Panc1 (cell line): ENCODE data around the gene SAP30. TPM values are rescaled to one million over a fixed set of nuclear protein-coding genes. Genes with fewer than 3 reads are reported as not detected.

Experiments used
- ATAC-seq: fragments of 200-7000 bp; cut with Tn5 transposase; 2 replicates; pipeline ENCODE4 v1.9.1; 2020; ENCODE audit warnings: mild to moderate bottlenecking, moderate library complexity
- BruUV-seq: library from RNA; stranded (reverse); fragments of 400-500 nt; replicated peaks from 2 replicates; lab custom pipeline; 2021; lab: Mats Ljungman, UMichigan
- CTCF ChIA-PET: fragments of 300-600 bp; sonication (Branson Sonifier 250); formaldehyde crosslinking; loops from one replicate; lab custom pipeline; 2022; ENCODE audit warnings: antibody characterized with exemption; lab: Charles Lee
- POLR2A ChIA-PET: fragments of 300-600 bp; sonication (Branson Sonifier 250); formaldehyde crosslinking; loops from one replicate; lab custom pipeline; 2022; ENCODE audit warnings: antibody characterized with exemption; lab: Charles Lee
- DNase-seq: peaks from one replicate; pipeline ENCODE4 v3.0.0-alpha.2; 2010; ENCODE audit warnings: low read depth, low spot score
- H3K27ac ChIP-seq: 2 replicates; pipeline ENCODE4 v1.5.1; 2011; ENCODE audit warnings: mild to moderate bottlenecking, low read length, inconsistent platforms
- H3K27me3 ChIP-seq: fragments of 200-500 bp; sonication (Bioruptor generic); 2 replicates; pipeline ENCODE4 v1.6.0; 2014; ENCODE audit warnings: low read length, inconsistent platforms; ENCODE audit not compliant: control insufficient read depth, insufficient read depth
- H3K36me3 ChIP-seq: fragments of 200-500 bp; sonication (Bioruptor generic); 2 replicates; pipeline ENCODE4 v1.5.1; 2014; ENCODE audit warnings: inconsistent platforms, mild to moderate bottlenecking, low read length, moderate library complexity; ENCODE audit not compliant: control insufficient read depth, insufficient read depth
- H3K4me1 ChIP-seq: 2 replicates; pipeline ENCODE4 v1.5.1; 2011; ENCODE audit warnings: inconsistent platforms, mild to moderate bottlenecking, low read length, moderate library complexity; ENCODE audit not compliant: control insufficient read depth, insufficient read depth
- H3K4me3 ChIP-seq, 2 experiments: 2 replicates each; pipeline ENCODE4 v1.5.1; 2011 to 2012; ENCODE audit warnings: low read depth in 2 of 2, low read length in 2 of 2, mild to moderate bottlenecking in 2 of 2, inconsistent platforms in 1 of 2, moderate library complexity in 1 of 2
- H3K9me3 ChIP-seq: fragments of 200-500 bp; sonication (Bioruptor generic); 2 replicates; pipeline ENCODE4 v1.5.1; 2014; ENCODE audit warnings: low read depth, mild to moderate bottlenecking, inconsistent platforms, low read length, moderate library complexity; ENCODE audit not compliant: control insufficient read depth, insufficient read depth
- CTCF ChIP-seq: fragments of 450-650 bp; IDR thresholded peaks from 2 replicates; pipeline ENCODE4 v1.5.1; 2017; ENCODE audit warnings: mild to moderate bottlenecking
- POLR2AphosphoS5 ChIP-seq: IDR thresholded peaks from 2 replicates; pipeline ENCODE4 v1.6.1; 2012; ENCODE audit warnings: mild to moderate bottlenecking, low read depth, low read length, moderate library complexity
- REST ChIP-seq, 2 experiments: IDR thresholded peaks; 2 replicates each; pipeline ENCODE4 v1.6.1; 2011 to 2012; ENCODE audit warnings: low read depth in 2 of 2, control low read depth in 1 of 2, low read length in 1 of 2, mild to moderate bottlenecking in 1 of 2, moderate library complexity in 1 of 2; ENCODE audit not compliant: insufficient read depth in 1 of 2
- SIN3A ChIP-seq: IDR thresholded peaks from 2 replicates; pipeline ENCODE4 v1.6.1; 2012; ENCODE audit warnings: low read depth, mild to moderate bottlenecking, low read length, moderate library complexity, borderline replicate concordance; ENCODE audit not compliant: insufficient read depth
- TCF7L2 ChIP-seq: IDR thresholded peaks from 2 replicates; pipeline ENCODE4 v1.6.1; 2011; ENCODE audit warnings: mild to moderate bottlenecking, low read depth, low read length, inconsistent platforms
- in situ Hi-C: cut with HindIII; loops from 2 replicates; pipeline ENCODE4 v1.10.0; 2016; ENCODE audit warnings: low sequenced_read_pairs, low pct_unique_long_range_greater_than_20kb
- intact Hi-C: fragments of 100-400 bp; cut with micrococcal nuclease; formaldehyde crosslinking; loops from one replicate; pipeline ENCODE4 v1.10.0; 2022; ENCODE audit not compliant: unreplicated experiment
- total RNA-seq: library from RNA; stranded (reverse); gene quantifications from one replicate; pipeline ENCODE4 v1.2.1, GENCODE V29; 2021; ENCODE audit not compliant: unreplicated experiment

The SAP30 gene
- total RNA-seq, 1 experiment from 2014 or later, result 23.4 TPM

GRCh38 chr4:173379929-173380328 is 9.2 kb downstream of the SAP30 start:
- CTCF ChIA-PET, result no interaction called here
- Histone ChIP-seq H3K4me3 (no peak overlapping the region), H3K36me3 (peaks cover 5% of the 10 kb centered on the region; the same call in 1 of the 2 replicates), H3K27ac (no peak overlapping the region), H3K9me3 (no peaks in the 10 kb centered on the region), H3K4me1 (no peaks in the 10 kb centered on the region), H3K27me3 (no peaks in the 10 kb centered on the region)
- ATAC-seq (no peak), DNase-seq (no peak)
- intact Hi-C loops (no loop called here), in situ Hi-C loops (no loop called here)
- BruUV-seq, result no TSS peak
- TF ChIP-seq TCF7L2, result no peak
- no peak for TF ChIP-seq SIN3A
- TF ChIP-seq REST (IDR thresholded peaks at IDR 0.05; ENCODE audit: insufficient read depth in 1 of 2, low read depth in 2 of 2, low read length in 1 of 2), result no peak
- no peak for TF ChIP-seq CTCF
- TF ChIP-seq POLR2AphosphoS5, result no peak
- POLR2A ChIA-PET, result no interaction called here

- no TSS peak for BruUV-seq
- intact Hi-C loops, result no loop called here
- Histone ChIP-seq H3K9me3 (no peaks in the 10 kb centered on the region), H3K27me3 (no peaks in the 10 kb centered on the region), H3K36me3 (peaks cover 3% of the 10 kb centered on the region; the same call in 1 of the 2 replicates), H3K4me1 (no peaks in the 10 kb centered on the region), H3K4me3 (no peak overlapping the region), H3K27ac (no peak overlapping the region)
- ATAC-seq (no peak), DNase-seq (no peak)
- TF ChIP-seq POLR2AphosphoS5, result no peak
- TF ChIP-seq TCF7L2, result no peak
- TF ChIP-seq SIN3A, result no peak
- TF ChIP-seq CTCF, result no peak
- TF ChIP-seq REST (IDR thresholded peaks at IDR 0.05; ENCODE audit: insufficient read depth in 1 of 2, low read depth in 2 of 2, low read length in 1 of 2), result no peak
- POLR2A ChIA-PET, result interaction anchor here (0.6 kb wide), 1 partner anchor 10 kb away, joined by 3 read pairs; the partner anchor contains the start of gene SAP30
- in situ Hi-C loops, result no loop called here
- CTCF ChIA-PET, result no interaction called here
Measured at GRCh38 chr4:173380987-173381386, 10.2 kb downstream of the SAP30 start.
